Endothelial cell of umbilical vein (primary cell): ENCODE measurements around the gene IL1R2. TPM values are rescaled to one million over a fixed set of nuclear protein-coding genes. Genes with fewer than 3 reads are reported as not detected.

Experiments
- BruUV-seq: library from RNA; stranded (reverse); fragments of 400-500 nt; replicated peaks from 2 replicates; lab custom pipeline; 2021; lab: Mats Ljungman, UMichigan
- CTCF ChIA-PET: fragments of 300-600, 350-600 bp; sonication (Branson Sonifier 250); formaldehyde crosslinking; loops from one replicate; lab custom pipeline; 2021; ENCODE audit warnings: antibody characterized with exemption, inconsistent platforms; lab: Charles Lee
- POLR2A ChIA-PET: fragments of 300-600, 350-600 bp; sonication (Branson Sonifier 250); formaldehyde crosslinking; loops from one replicate; lab custom pipeline; 2021; ENCODE audit warnings: antibody characterized with exemption, inconsistent platforms; lab: Charles Lee
- DNase-seq: peaks from one replicate; pipeline ENCODE4 v3.0.0-alpha.2; 2011; ENCODE audit warnings: low read depth, low spot score
- FAIRE-seq: peaks from 2 replicates; lab custom pipeline; 2011; peaks lifted over from hg19 to GRCh38; lab: Jason Lieb, UNC
- H2AFZ ChIP-seq: 2 replicates; pipeline ENCODE4 v1.6.0; 2012; ENCODE audit warnings: low read depth, low read length, control low read depth, inconsistent platforms
- H3K27ac ChIP-seq: 2 replicates; pipeline ENCODE4 v1.5.1; 2011; ENCODE audit warnings: low read depth, mild to moderate bottlenecking, control low read depth, low read length, moderate library complexity; ENCODE audit not compliant: insufficient read depth
- H3K27me3 ChIP-seq, 2 experiments: 2 replicates each; pipeline versions ENCODE4 v1.6.0 to v1.6.1; 2011; ENCODE audit warnings: low read length in 2 of 2, mixed read lengths in 1 of 2; ENCODE audit not compliant: control insufficient read depth in 2 of 2, insufficient read depth in 2 of 2
- H3K36me3 ChIP-seq, 2 experiments: 2 replicates in 1 of 2; 3 replicates in 1 of 2; pipeline ENCODE4 v1.5.1; 2011; ENCODE audit warnings: low read length in 2 of 2, mild to moderate bottlenecking in 1 of 2, moderate library complexity in 1 of 2; ENCODE audit not compliant: control insufficient read depth in 2 of 2, insufficient read depth in 2 of 2; ENCODE audit errors: extremely low read depth in 1 of 2
- H3K4me1 ChIP-seq: 3 replicates; pipeline ENCODE4 v1.5.1; 2011; ENCODE audit warnings: mild to moderate bottlenecking, low read length; ENCODE audit not compliant: control insufficient read depth, insufficient read depth; ENCODE audit errors: extremely low read depth
- H3K4me2 ChIP-seq: 2 replicates; pipeline ENCODE4 v1.6.1; 2011; ENCODE audit warnings: low read length, control low read depth, mixed read lengths; ENCODE audit not compliant: insufficient read depth
- H3K4me3 ChIP-seq, 3 experiments: fragments of 200-600 bp in 1 of 3; sonication (generic), shearing (Covaris generic) in 1 of 3; replicated peaks in 1 of 3; 2 replicates each; pipeline ENCODE4 v1.5.1; 2011 to 2016; ENCODE audit warnings: control low read depth in 3 of 3, low read length in 3 of 3, mild to moderate bottlenecking in 2 of 3, inconsistent platforms in 1 of 3, low read depth in 1 of 3, moderate library complexity in 1 of 3; ENCODE audit not compliant: insufficient read depth in 1 of 3
- H3K79me2 ChIP-seq: 2 replicates; pipeline ENCODE4 v1.6.0; 2012; ENCODE audit warnings: low read length, inconsistent platforms; ENCODE audit not compliant: control insufficient read depth, insufficient read depth
- H3K9ac ChIP-seq: replicated peaks from 2 replicates; pipeline ENCODE3; 2011; ENCODE audit warnings: low read length, control low read depth; ENCODE audit not compliant: insufficient read depth; ENCODE audit errors: extremely low read depth
- H3K9me1 ChIP-seq: replicated peaks from 3 replicates; pipeline ENCODE4 v1.6.0; 2011; ENCODE audit warnings: mild to moderate bottlenecking, low read length; ENCODE audit not compliant: control insufficient read depth, insufficient read depth; ENCODE audit errors: extremely low read depth
- H3K9me3 ChIP-seq: replicated peaks from 2 replicates; pipeline ENCODE4 v1.5.1; 2012; ENCODE audit warnings: low read length, inconsistent platforms; ENCODE audit not compliant: control insufficient read depth, insufficient read depth
- H4K20me1 ChIP-seq: replicated peaks from 2 replicates; pipeline ENCODE3; 2011; ENCODE audit warnings: mild to moderate bottlenecking, low read length; ENCODE audit not compliant: control insufficient read depth, insufficient read depth; ENCODE audit errors: extremely low read depth
- EZH2 ChIP-seq: IDR thresholded peaks from 2 replicates; pipeline ENCODE4 v1.6.1; 2012; ENCODE audit warnings: borderline replicate concordance, low read depth, mild to moderate bottlenecking, moderate library complexity, low read length, inconsistent platforms; ENCODE audit not compliant: severe bottlenecking
- GATA2 ChIP-seq: IDR thresholded peaks from 2 replicates; pipeline ENCODE4 v1.7.0; 2011; ENCODE audit warnings: low read depth, mild to moderate bottlenecking, moderate library complexity, mixed read lengths, low read length; ENCODE audit not compliant: insufficient read length, insufficient read depth
- JUN ChIP-seq: IDR thresholded peaks from 2 replicates; pipeline ENCODE4 v1.6.1; 2011; ENCODE audit warnings: borderline replicate concordance, low read depth; ENCODE audit not compliant: insufficient read length, insufficient read depth
- MYC ChIP-seq: IDR thresholded peaks from one replicate; pipeline ENCODE4 v1.6.1; 2011; ENCODE audit warnings: mild to moderate bottlenecking, low read depth, low read length
- POLR2A ChIP-seq: IDR thresholded peaks from 2 replicates; pipeline ENCODE4 v1.6.1; 2012; ENCODE audit warnings: low read depth, mild to moderate bottlenecking, control low read depth, low read length
- POLR2AphosphoS5 ChIP-seq: IDR thresholded peaks from 2 replicates; pipeline ENCODE4 v1.6.1; 2012; ENCODE audit warnings: low read depth, mild to moderate bottlenecking, control low read depth, low read length, moderate library complexity; ENCODE audit not compliant: insufficient read depth
- dilution Hi-C: fragments of 300-500 bp; cut with MboI; formaldehyde crosslinking; loops from one replicate; pipeline ENCODE4 v1.15.0; 2019; ENCODE audit warnings: low sequenced_read_pairs; ENCODE audit not compliant: extremely low pct_ligation_motif_present
- intact Hi-C: fragments of 100-400 bp; cut with micrococcal nuclease; formaldehyde crosslinking; loops from one replicate; pipeline ENCODE4 v1.10.0; 2022
- polyA plus RNA-seq, 4 experiments: library from polyadenylated mRNA; depleted of rRNA in 3 of 4; stranded (reverse) in 3 of 4; unstranded in 1 of 4; fragments of >200 nt; gene quantifications; 2 replicates each; pipeline versions ENCODE4 v1.2.1 to v1.2.3, GENCODE V29; 2011 to 2012; ENCODE audit warnings: missing spikeins in 1 of 4
- total RNA-seq: library from RNA; stranded (reverse); gene quantifications from 2 replicates; pipeline ENCODE4 v1.2.3, GENCODE V29; 2021
- TF ChIP-seq, protein P1 (sequence below), 2 donors: IDR thresholded peaks; 1 replicate in 1 of 2; 2 replicates in 1 of 2; pipeline ENCODE4 v1.5.1; 2011; ENCODE audit warnings: low read length in 2 of 2, mild to moderate bottlenecking in 2 of 2, moderate library complexity in 2 of 2, control low read depth in 1 of 2, inconsistent platforms in 1 of 2, low read depth in 1 of 2; ENCODE audit not compliant: insufficient read depth in 1 of 2; ENCODE audit errors: extremely low read depth in 1 of 2
- TF ChIP-seq, protein P2 (sequence below): IDR thresholded peaks from 2 replicates; pipeline ENCODE4 v1.6.1; 2011; ENCODE audit not compliant: insufficient read depth, insufficient read length

Gene IL1R2
- total and polyA plus RNA-seq, 2 donors (not counting 3 experiments of a cell fraction or from before 2014, with no cell fraction given) = not detected

DNA sequence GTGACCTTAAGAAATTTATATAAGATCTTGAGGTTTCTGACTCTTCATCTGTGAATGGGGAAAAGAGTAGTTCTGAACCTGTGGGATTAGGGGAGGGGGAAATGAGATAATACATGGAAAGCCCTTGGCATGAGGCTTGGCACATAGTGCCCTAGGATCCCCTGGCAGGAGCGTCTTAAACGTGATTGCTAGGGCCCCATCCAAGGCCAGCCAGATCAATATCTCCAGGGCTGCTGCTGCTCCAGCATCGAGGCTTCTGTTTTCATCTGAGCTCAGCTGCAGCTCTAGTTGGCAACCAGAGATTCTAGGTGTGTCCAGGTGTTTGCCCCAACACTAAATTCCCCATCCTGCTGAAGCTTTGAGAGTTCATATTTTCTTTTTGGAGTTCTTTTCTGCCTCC lies 71.0 kb downstream of the IL1R2 start:
- H3K79me2 ChIP-seq = no peaks in the 10 kb centered on the region
- CTCF ChIA-PET = interaction anchor here (0.8 to 4.9 kb wide), 6 partner anchors 25 to 178 kb away, joined by 3 to 21 read pairs (median 6); partner anchors contain the start of gene IL1R1
- no peak for FAIRE-seq
- peaks cover 17% of the 10 kb centered on the region for H3K4me1 ChIP-seq
- H3K4me3 ChIP-seq = no peak overlapping the region
- BruUV-seq = no TSS peak
- TF ChIP-seq, protein P1, sequence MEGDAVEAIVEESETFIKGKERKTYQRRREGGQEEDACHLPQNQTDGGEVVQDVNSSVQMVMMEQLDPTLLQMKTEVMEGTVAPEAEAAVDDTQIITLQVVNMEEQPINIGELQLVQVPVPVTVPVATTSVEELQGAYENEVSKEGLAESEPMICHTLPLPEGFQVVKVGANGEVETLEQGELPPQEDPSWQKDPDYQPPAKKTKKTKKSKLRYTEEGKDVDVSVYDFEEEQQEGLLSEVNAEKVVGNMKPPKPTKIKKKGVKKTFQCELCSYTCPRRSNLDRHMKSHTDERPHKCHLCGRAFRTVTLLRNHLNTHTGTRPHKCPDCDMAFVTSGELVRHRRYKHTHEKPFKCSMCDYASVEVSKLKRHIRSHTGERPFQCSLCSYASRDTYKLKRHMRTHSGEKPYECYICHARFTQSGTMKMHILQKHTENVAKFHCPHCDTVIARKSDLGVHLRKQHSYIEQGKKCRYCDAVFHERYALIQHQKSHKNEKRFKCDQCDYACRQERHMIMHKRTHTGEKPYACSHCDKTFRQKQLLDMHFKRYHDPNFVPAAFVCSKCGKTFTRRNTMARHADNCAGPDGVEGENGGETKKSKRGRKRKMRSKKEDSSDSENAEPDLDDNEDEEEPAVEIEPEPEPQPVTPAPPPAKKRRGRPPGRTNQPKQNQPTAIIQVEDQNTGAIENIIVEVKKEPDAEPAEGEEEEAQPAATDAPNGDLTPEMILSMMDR (IDR thresholded peaks at IDR 0.05; ENCODE audit: extremely low read depth in 1 of 2, insufficient read depth in 1 of 2, low read depth in 1 of 2, low read length in 2 of 2) = no peak
- TF ChIP-seq, protein P2, sequence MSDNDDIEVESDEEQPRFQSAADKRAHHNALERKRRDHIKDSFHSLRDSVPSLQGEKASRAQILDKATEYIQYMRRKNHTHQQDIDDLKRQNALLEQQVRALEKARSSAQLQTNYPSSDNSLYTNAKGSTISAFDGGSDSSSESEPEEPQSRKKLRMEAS = no peak
- TF ChIP-seq EZH2 = no peak
- no peak for TF ChIP-seq JUN
- no peak for TF ChIP-seq MYC
- no peak for TF ChIP-seq GATA2
- no peak for TF ChIP-seq POLR2A
- no peak for TF ChIP-seq POLR2AphosphoS5
- dilution Hi-C loops (no loop called here), intact Hi-C loops (loop anchor here (5.0 kb wide), 2 partner anchors 41 to 74 kb away; no protein-coding TSS in a partner anchor)
- POLR2A ChIA-PET = no interaction called here
- no peak overlapping the region for H3K27ac ChIP-seq
- H3K4me2 ChIP-seq = no peak overlapping the region
- H3K36me3 ChIP-seq = no peaks in the 10 kb centered on the region
- H3K9ac ChIP-seq = no peak overlapping the region
- H3K9me3 ChIP-seq = no peaks in the 10 kb centered on the region
- no peaks in the 10 kb centered on the region for H3K9me1 ChIP-seq
- no peak for DNase-seq
- H3K27me3 ChIP-seq = no peaks in the 10 kb centered on the region
- H2AFZ ChIP-seq = no peak overlapping the region
- no peaks in the 10 kb centered on the region for H4K20me1 ChIP-seq
